ENCODE results near the gene PFKFB4. TPM values are rescaled to one million over a fixed set of nuclear protein-coding genes. Genes with fewer than 3 reads are reported as not detected.

Gene PFKFB4
- total and polyA plus RNA-seq, 2 of the 4 experiments (the other 2 are of a cell fraction): 16.9 to 17.0 TPM

DNA sequence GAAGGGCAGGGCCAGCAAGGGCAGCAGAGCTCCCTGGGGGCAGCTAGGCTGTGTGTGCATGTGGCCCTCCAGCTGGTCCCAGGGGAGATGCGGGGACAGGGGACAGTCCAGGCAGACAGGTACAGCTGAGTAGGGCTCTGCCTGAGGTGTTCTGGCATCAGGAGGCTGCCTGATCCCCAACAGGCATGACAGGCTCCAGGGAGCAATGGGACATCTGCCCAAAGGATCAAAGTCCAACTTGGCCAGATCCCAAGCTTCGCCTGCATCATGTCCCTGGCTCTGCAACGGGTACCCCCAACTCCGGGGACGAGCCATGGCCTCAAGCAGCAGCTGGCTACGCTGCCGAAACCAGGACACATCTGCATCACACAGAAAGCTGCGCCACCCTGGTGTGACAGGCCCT, 88.3 kb downstream of the PFKFB4 start:
- dilution Hi-C loops (cut with HindIII; ENCODE audit: low sequenced_read_pairs, unreplicated experiment): no loop called here
- ChIA-PET POLR2A (ENCODE audit: unreplicated experiment) (no interaction called here), CTCF (no interaction called here)
- Histone ChIP-seq H3K9me1 (ENCODE audit: insufficient read depth, low read length) (peaks cover 10% of the 10 kb centered on the region; the same call in 1 of the 2 replicates), H4K20me1 (ENCODE audit: insufficient read depth, low read length) (no peaks in the 10 kb centered on the region; the same call in 1 of the 2 replicates), H3K4ac (ENCODE audit: low read depth, low read length) (no peak overlapping the region), H3K79me1 (ENCODE audit: low read depth in 1 of 2, low read length in 2 of 2) (peaks cover 4 to 65% of the 10 kb centered on the region in 2 experiments; a peak in 3 of 4 replicates), H3K18ac (ENCODE audit: low read depth, low read length) (no peak overlapping the region), H3K14ac (replicated peaks; ENCODE audit: low read depth, low read length) (no peak overlapping the region), H3K56ac (ENCODE audit: extremely low read depth, insufficient read depth, low read length) (no peak overlapping the region), H3K4me3 (ENCODE audit: insufficient read depth, low read depth, low read length) (no peak overlapping the region), H2AK9ac (replicated peaks; ENCODE audit: low read depth, low read length, poor library complexity) (peak overlapping the region; percentile 53), H3K23ac (ENCODE audit: low read depth, low read length) (no peak overlapping the region), H3K27me3 (ENCODE audit: control insufficient read depth, insufficient read depth, low read length) (no peaks in the 10 kb centered on the region), H3K9ac (ENCODE audit: low read depth, low read length) (no peak overlapping the region), H3K36me3 (ENCODE audit: control insufficient read depth, insufficient read depth, low read length) (peaks cover 34% of the 10 kb centered on the region), H2BK15ac (ENCODE audit: low read depth, low read length) (no peak overlapping the region), H3K4me1 (ENCODE audit: control insufficient read depth, insufficient read depth, low read length) (peaks cover 24% of the 10 kb centered on the region), H3K4me2 (ENCODE audit: low read depth, low read length) (no peak overlapping the region), H4K8ac (ENCODE audit: low read depth in 2 of 2, low read length in 2 of 2) (no peak overlapping the region; a peak in 1 of 4 replicates), H3K27ac (ENCODE audit: insufficient read depth, low read length) (no peak overlapping the region), H4K91ac (ENCODE audit: insufficient read depth, low read depth, low read length) (no peak overlapping the region), H4K5ac (ENCODE audit: low read depth, low read length) (no peak overlapping the region), H2BK5ac (ENCODE audit: low read depth, low read length, poor library complexity, severe bottlenecking) (no peak overlapping the region), H2BK120ac (ENCODE audit: low read depth, low read length) (no peak overlapping the region), H3K9me3 (ENCODE audit: control insufficient read depth, insufficient read depth, low read length) (no peaks in the 10 kb centered on the region), H2AFZ (replicated peaks; ENCODE audit: low read length, poor library complexity) (no peak overlapping the region), H2AK5ac (ENCODE audit: low read depth, low read length) (no peak overlapping the region), H2BK20ac (ENCODE audit: low read depth, low read length) (no peak overlapping the region)
- ATAC-seq (ENCODE audit: low read depth) (no peak), DNase-seq (no peak)
- intact Hi-C loops (cut with micrococcal nuclease): loop anchor here (5.0 kb wide), 1 partner anchor 219 kb away; the partner anchor contains the start of gene NCKIPSD
- 78% methylated on average over 5 of the region's 8 CpGs; no CpG with 5 or more reads in 1 of the 2 experiments for WGBS, 2 experiments (ENCODE audit: extremely low coverage in 2 of 2, insufficient read length in 1 of 2)
- TF ChIP-seq MXI1 (IDR thresholded peaks at IDR 0.05; ENCODE audit: borderline replicate concordance, low read depth, low read length) (no peak), MAZ (IDR thresholded peaks at IDR 0.05; ENCODE audit: borderline replicate concordance, low read depth, low read length) (no peak), RCOR1 (IDR thresholded peaks at IDR 0.05; ENCODE audit: insufficient replicate concordance, low read length) (no peak), POLR2A (IDR thresholded peaks at IDR 0.05; ENCODE audit: low read depth, low read length) (no peak), NFE2L2 (IDR thresholded peaks at IDR 0.05; ENCODE audit: low read depth, low read length) (no peak)
- TF ChIP-seq, protein P1, sequence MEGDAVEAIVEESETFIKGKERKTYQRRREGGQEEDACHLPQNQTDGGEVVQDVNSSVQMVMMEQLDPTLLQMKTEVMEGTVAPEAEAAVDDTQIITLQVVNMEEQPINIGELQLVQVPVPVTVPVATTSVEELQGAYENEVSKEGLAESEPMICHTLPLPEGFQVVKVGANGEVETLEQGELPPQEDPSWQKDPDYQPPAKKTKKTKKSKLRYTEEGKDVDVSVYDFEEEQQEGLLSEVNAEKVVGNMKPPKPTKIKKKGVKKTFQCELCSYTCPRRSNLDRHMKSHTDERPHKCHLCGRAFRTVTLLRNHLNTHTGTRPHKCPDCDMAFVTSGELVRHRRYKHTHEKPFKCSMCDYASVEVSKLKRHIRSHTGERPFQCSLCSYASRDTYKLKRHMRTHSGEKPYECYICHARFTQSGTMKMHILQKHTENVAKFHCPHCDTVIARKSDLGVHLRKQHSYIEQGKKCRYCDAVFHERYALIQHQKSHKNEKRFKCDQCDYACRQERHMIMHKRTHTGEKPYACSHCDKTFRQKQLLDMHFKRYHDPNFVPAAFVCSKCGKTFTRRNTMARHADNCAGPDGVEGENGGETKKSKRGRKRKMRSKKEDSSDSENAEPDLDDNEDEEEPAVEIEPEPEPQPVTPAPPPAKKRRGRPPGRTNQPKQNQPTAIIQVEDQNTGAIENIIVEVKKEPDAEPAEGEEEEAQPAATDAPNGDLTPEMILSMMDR (conservative IDR thresholded peaks at IDR 0.05; ENCODE audit: low read depth, low read length): no peak
- BruUV-seq (replicated peaks): no TSS peak
- in situ Hi-C loops (cut with MboI; ENCODE audit: low sequenced_read_pairs): loop anchor here (5.0 to 10.0 kb wide), 2 partner anchors 89 to 196 kb away; partner anchors contain the start of genes CELSR3 and PFKFB4

Small RNA genes within 50 kb of the gene (microRNA-seq; reads per million reads assigned to microRNA genes)
- gene MIR6823 (ENCODE audit: insufficient read depth in 1 of 2, insufficient read length in 1 of 2, unreplicated experiment in 1 of 2) (0 to 3.1 reads per million in 2 experiments), gene MIR711 (ENCODE audit: unreplicated experiment) (not detected)

Small RNA genes within 50 kb of the gene (small RNA-seq; reads per million reads assigned to genes)
- 0 reads per million in 5 experiments for gene MIR6823

Other genes with a start within 250 kb of the PFKFB4 start
- not detected in 2 replicates for gene SPINK8, start 223.1 kb downstream of the PFKFB4 start, total RNA-seq (2012; rRNA removed)
- gene SPINK8, start 223.1 kb downstream of the PFKFB4 start, polyA plus RNA-seq (2012; rRNA removed): not detected in 2 replicates
- gene FBXW12, start 184.6 kb downstream of the PFKFB4 start, total RNA-seq (2012; rRNA removed): not detected in 2 replicates
- not detected in 2 replicates for gene FBXW12, start 184.6 kb downstream of the PFKFB4 start, polyA plus RNA-seq (2012; rRNA removed)
- 5.2 and 9.2 TPM in 2 replicates for gene PLXNB1, start 126.7 kb downstream of the PFKFB4 start, total RNA-seq (2012; rRNA removed)
- 25.3 and 27.0 TPM in 2 replicates for gene PLXNB1, start 126.7 kb downstream of the PFKFB4 start, polyA plus RNA-seq (2012; rRNA removed)
- 15.3 and 16.1 TPM in 2 replicates for gene CCDC51, start 116.7 kb downstream of the PFKFB4 start, total RNA-seq (2012; rRNA removed)
- gene CCDC51, start 116.7 kb downstream of the PFKFB4 start, polyA plus RNA-seq (2012; rRNA removed): 11.0 TPM in 2 replicates
- gene TMA7, start 116.5 kb downstream of the PFKFB4 start, total RNA-seq (2012; rRNA removed): 81.9 and 131 TPM in 2 replicates
- gene TMA7, start 116.5 kb downstream of the PFKFB4 start, polyA plus RNA-seq (2012; rRNA removed): 220 and 240 TPM in 2 replicates
- 7.2 and 10.8 TPM in 2 replicates for gene ATRIP, start 110.1 kb downstream of the PFKFB4 start, total RNA-seq (2012; rRNA removed)
- 6.8 and 7.2 TPM in 2 replicates for gene ATRIP, start 110.1 kb downstream of the PFKFB4 start, polyA plus RNA-seq (2012; rRNA removed)
- 82.3 and 88.6 TPM in 2 replicates for gene SHISA5, start 52.6 kb downstream of the PFKFB4 start, total RNA-seq (2012; rRNA removed)
- gene SHISA5, start 52.6 kb downstream of the PFKFB4 start, polyA plus RNA-seq (2012; rRNA removed): 162 and 181 TPM in 2 replicates
- gene UCN2, start 7.0 kb upstream of the PFKFB4 start, total RNA-seq (2012; rRNA removed): 0.54 and 0.56 TPM in 2 replicates
- gene UCN2, start 7.0 kb upstream of the PFKFB4 start, polyA plus RNA-seq (2012; rRNA removed): 2.3 and 2.7 TPM in 2 replicates
- gene COL7A1, start 38.5 kb upstream of the PFKFB4 start, total RNA-seq (2012; rRNA removed): 3.1 and 4.1 TPM in 2 replicates
- 20.3 and 23.2 TPM in 2 replicates for gene COL7A1, start 38.5 kb upstream of the PFKFB4 start, polyA plus RNA-seq (2012; rRNA removed)
- gene UQCRC1, start 52.8 kb upstream of the PFKFB4 start, total RNA-seq (2012; rRNA removed): 952 and 1,365 TPM in 2 replicates
- 410 and 474 TPM in 2 replicates for gene UQCRC1, start 52.8 kb upstream of the PFKFB4 start, polyA plus RNA-seq (2012; rRNA removed)
- not detected in 2 replicates for gene TMEM89, start 65.0 kb upstream of the PFKFB4 start, total RNA-seq (2012; rRNA removed)
- gene TMEM89, start 65.0 kb upstream of the PFKFB4 start, polyA plus RNA-seq (2012; rRNA removed): 0.15 TPM in 1 of 2 replicates, not detected in the other
- gene SLC26A6, start 78.7 kb upstream of the PFKFB4 start, total RNA-seq (2012; rRNA removed): 11.7 and 11.8 TPM in 2 replicates
- 31.4 and 34.3 TPM in 2 replicates for gene SLC26A6, start 78.7 kb upstream of the PFKFB4 start, polyA plus RNA-seq (2012; rRNA removed)
- 0.18 and 0.28 TPM in 2 replicates for gene CELSR3, start 106.1 kb upstream of the PFKFB4 start, total RNA-seq (2012; rRNA removed)
- gene CELSR3, start 106.1 kb upstream of the PFKFB4 start, polyA plus RNA-seq (2012; rRNA removed): 0.59 and 0.63 TPM in 2 replicates
- gene NCKIPSD, start 129.1 kb upstream of the PFKFB4 start, total RNA-seq (2012; rRNA removed): 21.0 and 21.9 TPM in 2 replicates
- gene NCKIPSD, start 129.1 kb upstream of the PFKFB4 start, polyA plus RNA-seq (2012; rRNA removed): 38.3 and 42.3 TPM in 2 replicates
- 73.7 and 76.9 TPM in 2 replicates for gene IP6K2, start 160.4 kb upstream of the PFKFB4 start, total RNA-seq (2012; rRNA removed)
- gene IP6K2, start 160.4 kb upstream of the PFKFB4 start, polyA plus RNA-seq (2012; rRNA removed): 155 and 169 TPM in 2 replicates